GM12878 (cell line): Measurements from ENCODE around the gene SHISA9. TPM values are rescaled to one million over a fixed set of nuclear protein-coding genes. Genes with fewer than 3 reads are reported as not detected.

ENCODE experiments used
- ATAC-seq: fragments of 200-7000 bp; cut with Tn5 transposase; 3 replicates; pipeline ENCODE4 v1.9.1; 2020; ENCODE audit warnings: mild to moderate bottlenecking, moderate library complexity
- BruUV-seq: library from RNA; stranded (reverse); fragments of 400-500 nt; replicated peaks from 2 replicates; lab custom pipeline; 2021; lab: Mats Ljungman, UMichigan
- CTCF ChIA-PET: fragments of 300-600 bp; sonication (Branson Sonifier 250); formaldehyde crosslinking; extraction: SDS; loops from one replicate; lab custom pipeline; 2021; ENCODE audit warnings: inconsistent platforms; lab: Yijun Ruan, JAX
- POLR2A ChIA-PET: fragments of 350-600 bp; formaldehyde crosslinking; extraction: SDS; loops from one replicate; lab custom pipeline; 2021; ENCODE audit warnings: inconsistent platforms; lab: Charles Lee
- RAD21 ChIA-PET: fragments of 300-600 bp; sonication (Branson Sonifier 250); formaldehyde crosslinking; loops from one replicate; lab custom pipeline; 2023; ENCODE audit warnings: antibody characterized with exemption; ENCODE audit not compliant: unreplicated experiment; lab: Charles Lee
- SMC1A ChIA-PET: fragments of 300-600 bp; sonication (Branson Sonifier 250); formaldehyde crosslinking; loops from one replicate; lab custom pipeline; 2023; ENCODE audit not compliant: unreplicated experiment, uncharacterized antibody; lab: Charles Lee
- DNase-seq: peaks from one replicate; pipeline ENCODE4 v3.0.0-alpha.2; 2011; ENCODE audit warnings: low read depth, low spot score
- FAIRE-seq: peaks from 3 replicates; lab custom pipeline; 2011; peaks lifted over from hg19 to GRCh38; lab: Jason Lieb, UNC
- H2AFZ ChIP-seq: 2 replicates; pipeline ENCODE4 v1.6.0; 2011; ENCODE audit warnings: low read depth, low read length, control low read depth; ENCODE audit not compliant: control insufficient read depth
- H3K27ac ChIP-seq: 2 replicates; pipeline ENCODE4 v1.5.1; 2011; ENCODE audit warnings: control low read depth; ENCODE audit not compliant: control insufficient read depth, insufficient read depth
- H3K27me3 ChIP-seq, 2 experiments: replicated peaks in 1 of 2; 2 replicates each; pipeline versions ENCODE4 v1.6.0 to v1.6.1; 2011; ENCODE audit warnings: low read length in 1 of 2; ENCODE audit not compliant: control insufficient read depth in 2 of 2, insufficient read depth in 2 of 2
- H3K36me3 ChIP-seq, 2 experiments: 2 replicates each; pipeline ENCODE4 v1.5.1; 2011; ENCODE audit warnings: low read length in 1 of 2; ENCODE audit not compliant: control insufficient read depth in 2 of 2, insufficient read depth in 2 of 2
- H3K4me1 ChIP-seq: 2 replicates; pipeline ENCODE4 v1.6.1; 2011; ENCODE audit warnings: mild to moderate bottlenecking, low read length, moderate library complexity, mixed read lengths; ENCODE audit not compliant: control insufficient read depth, insufficient read depth
- H3K4me2 ChIP-seq: 2 replicates; pipeline ENCODE4 v1.6.0; 2011; ENCODE audit warnings: control low read depth; ENCODE audit not compliant: control insufficient read depth, insufficient read depth
- H3K4me3 ChIP-seq: fragments of 200-600 bp; sonication (generic); 2 replicates; pipeline ENCODE4 v1.5.1; 2016
- H3K79me2 ChIP-seq: 2 replicates; pipeline ENCODE4 v1.6.0; 2011; ENCODE audit warnings: low read length; ENCODE audit not compliant: control insufficient read depth, insufficient read depth
- H3K9ac ChIP-seq: 2 replicates; pipeline ENCODE4 v1.8.0; 2011; ENCODE audit warnings: low read length, control low read depth, mixed read lengths; ENCODE audit not compliant: control insufficient read depth, insufficient read depth
- H3K9me3 ChIP-seq: replicated peaks from 3 replicates; pipeline ENCODE4 v1.5.1; 2011; ENCODE audit warnings: mild to moderate bottlenecking, low read length; ENCODE audit not compliant: control insufficient read depth, insufficient read depth
- H4K20me1 ChIP-seq: 2 replicates; pipeline ENCODE4 v1.6.0; 2011; ENCODE audit not compliant: control insufficient read depth, insufficient read depth
- CEBPB ChIP-seq, 2 experiments: fragments of 150-350 bp in 1 of 2; IDR thresholded peaks; 2 replicates each; pipeline ENCODE4 v1.6.1; 2012 to 2014; ENCODE audit warnings: low read depth in 2 of 2, low read length in 2 of 2, borderline replicate concordance in 1 of 2, inconsistent platforms in 1 of 2
- KAT2A ChIP-seq: conservative IDR thresholded peaks from 2 replicates; pipeline ENCODE4 v1.6.1; 2011; ENCODE audit warnings: low read depth, low read length; ENCODE audit not compliant: control insufficient read depth
- KDM1A ChIP-seq: fragments of 200-600 bp; sonication (generic); IDR thresholded peaks from 2 replicates; pipeline ENCODE4 v1.6.1; 2016; ENCODE audit warnings: borderline replicate concordance
- MEF2B ChIP-seq: fragments of 450-650 bp; IDR thresholded peaks from 2 replicates; pipeline ENCODE4 v1.6.1; 2018; ENCODE audit warnings: mild to moderate bottlenecking, moderate library complexity; ENCODE audit not compliant: partially characterized antibody, poor library complexity, severe bottlenecking
- NR2C1 ChIP-seq: fragments of 450-650 bp; IDR thresholded peaks from 2 replicates; pipeline ENCODE4 v1.6.1; 2017; ENCODE audit warnings: antibody characterized with exemption, mild to moderate bottlenecking, moderate library complexity
- ZNF384 ChIP-seq: IDR thresholded peaks from 2 replicates; pipeline ENCODE4 v1.6.1; 2012; ENCODE audit warnings: low read depth, mild to moderate bottlenecking, low read length, improper control_type of control experiment, borderline replicate concordance
- WGBS: methylation state at CpG from one replicate; pipeline ENCODE4 v1.1.6; 2016; ENCODE audit warnings: low lambda C conversion rate; ENCODE audit not compliant: insufficient replicate concordance, insufficient coverage; ENCODE audit errors: missing lambda C conversion rate; 5-methylcytosine and 5-hydroxymethylcytosine counted together
- in situ Hi-C: fragments of 300-500 bp; cut with MboI; formaldehyde crosslinking; loops from 9 replicates; pipeline ENCODE4 v1.14.3; 2018; ENCODE audit warnings: mixed read lengths
- intact Hi-C: fragments of 100-400 bp; cut with micrococcal nuclease; formaldehyde crosslinking; loops from one replicate; pipeline ENCODE4 v1.14.2; 2022; ENCODE audit not compliant: unreplicated experiment
- polyA plus RNA-seq, 11 experiments: library from polyadenylated mRNA; depleted of rRNA in 4 of 11; unstranded in 6 of 11; stranded (reverse) in 5 of 11; fragments of >200 nt; fragmentation: Nextera tagmentation in 4 of 11; fragmentation: Illumina TruSeq in 1 of 11; extraction: Ambion mirVana in 4 of 11; extraction: Trizol in 1 of 11; gene quantifications; 1 replicate in 1 of 11; 2 replicates in 10 of 11; pipeline versions ENCODE4 v1.2.1 to v1.2.3, GENCODE V29; 2011 to 2016; ENCODE audit warnings: inconsistent platforms in 2 of 11, missing spikeins in 2 of 11, low read depth in 1 of 11
- total RNA-seq, 4 experiments: library from RNA; depleted of rRNA in 3 of 4; stranded (reverse); fragments of >200 nt in 3 of 4; fragmentation: Illumina TruSeq in 1 of 4; extraction: Trizol in 1 of 4; gene quantifications; 2 replicates each; pipeline versions ENCODE4 v1.2.1 to v1.2.3, GENCODE V29; 2013 to 2021
- TF ChIP-seq, protein P1 (sequence below): IDR thresholded peaks from 2 replicates; pipeline ENCODE4 v1.6.1; 2012; ENCODE audit warnings: mild to moderate bottlenecking, low read depth, low read length

Gene SHISA9
- total and polyA plus RNA-seq, 10 of the 15 experiments (the other 5 are each of a cell fraction or from before 2014, with no cell fraction given), result 0.03 to 25.5 (median 0.07) TPM

DNA sequence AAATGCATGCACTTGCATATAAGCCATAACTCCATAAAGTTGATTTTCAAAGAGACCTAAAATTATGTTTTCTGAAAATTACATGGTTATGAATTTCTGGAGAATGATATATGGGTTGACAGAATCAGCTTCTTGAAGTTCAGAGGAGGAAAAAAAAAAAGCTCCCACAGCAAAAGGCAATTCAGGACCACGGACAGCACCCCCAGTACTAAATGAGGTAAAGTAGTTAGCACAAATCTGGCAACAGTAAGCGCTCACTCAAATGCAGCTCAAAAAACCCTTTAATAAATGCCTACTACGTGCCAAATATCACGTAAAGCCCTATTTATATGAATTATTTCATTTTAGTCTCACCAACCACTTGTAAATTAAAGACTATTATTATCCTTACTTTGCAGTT lies 135.2 kb downstream of the SHISA9 start:
- no peaks in the 10 kb centered on the region for H3K79me2 ChIP-seq
- no peak overlapping the region for H3K27ac ChIP-seq
- H4K20me1 ChIP-seq, result no peaks in the 10 kb centered on the region
- BruUV-seq, result no TSS peak
- ChIA-PET SMC1A (interaction anchor here (0.6 to 1.3 kb wide), 3 partner anchors 9 to 166 kb away, joined by 3 to 4 read pairs (median 3); no protein-coding TSS in a partner anchor), POLR2A (no interaction called here), RAD21 (no interaction called here)
- in situ Hi-C loops, result no loop called here
- no peaks in the 10 kb centered on the region for H3K9me3 ChIP-seq
- H3K36me3 ChIP-seq, result no peaks in the 10 kb centered on the region
- WGBS, result 26% methylated on average over 4 of the region's 4 CpGs
- TF ChIP-seq, protein P1, sequence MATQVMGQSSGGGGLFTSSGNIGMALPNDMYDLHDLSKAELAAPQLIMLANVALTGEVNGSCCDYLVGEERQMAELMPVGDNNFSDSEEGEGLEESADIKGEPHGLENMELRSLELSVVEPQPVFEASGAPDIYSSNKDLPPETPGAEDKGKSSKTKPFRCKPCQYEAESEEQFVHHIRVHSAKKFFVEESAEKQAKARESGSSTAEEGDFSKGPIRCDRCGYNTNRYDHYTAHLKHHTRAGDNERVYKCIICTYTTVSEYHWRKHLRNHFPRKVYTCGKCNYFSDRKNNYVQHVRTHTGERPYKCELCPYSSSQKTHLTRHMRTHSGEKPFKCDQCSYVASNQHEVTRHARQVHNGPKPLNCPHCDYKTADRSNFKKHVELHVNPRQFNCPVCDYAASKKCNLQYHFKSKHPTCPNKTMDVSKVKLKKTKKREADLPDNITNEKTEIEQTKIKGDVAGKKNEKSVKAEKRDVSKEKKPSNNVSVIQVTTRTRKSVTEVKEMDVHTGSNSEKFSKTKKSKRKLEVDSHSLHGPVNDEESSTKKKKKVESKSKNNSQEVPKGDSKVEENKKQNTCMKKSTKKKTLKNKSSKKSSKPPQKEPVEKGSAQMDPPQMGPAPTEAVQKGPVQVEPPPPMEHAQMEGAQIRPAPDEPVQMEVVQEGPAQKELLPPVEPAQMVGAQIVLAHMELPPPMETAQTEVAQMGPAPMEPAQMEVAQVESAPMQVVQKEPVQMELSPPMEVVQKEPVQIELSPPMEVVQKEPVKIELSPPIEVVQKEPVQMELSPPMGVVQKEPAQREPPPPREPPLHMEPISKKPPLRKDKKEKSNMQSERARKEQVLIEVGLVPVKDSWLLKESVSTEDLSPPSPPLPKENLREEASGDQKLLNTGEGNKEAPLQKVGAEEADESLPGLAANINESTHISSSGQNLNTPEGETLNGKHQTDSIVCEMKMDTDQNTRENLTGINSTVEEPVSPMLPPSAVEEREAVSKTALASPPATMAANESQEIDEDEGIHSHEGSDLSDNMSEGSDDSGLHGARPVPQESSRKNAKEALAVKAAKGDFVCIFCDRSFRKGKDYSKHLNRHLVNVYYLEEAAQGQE, result peak; percentile 98
- TF ChIP-seq NR2C1 (no peak), KAT2A (no peak), ZNF384 (peak; percentile 77), CEBPB (IDR thresholded peaks at IDR 0.05; ENCODE audit: borderline replicate concordance in 1 of 2, low read depth in 2 of 2, low read length in 2 of 2) (no peak), MEF2B (no peak), KDM1A (no peak)
- TF ChIP-seq, all 136 proteins: peak for 2
- CTCF ChIA-PET, result interaction anchor here (0.6 kb wide), 2 partner anchors 379 to 1002 kb away, joined by 3 to 4 read pairs; no protein-coding TSS in a partner anchor
- no peak overlapping the region for H3K9ac ChIP-seq
- H2AFZ ChIP-seq, result no peak overlapping the region
- no peaks in the 10 kb centered on the region for H3K27me3 ChIP-seq
- no peak overlapping the region for H3K4me2 ChIP-seq
- no peaks in the 10 kb centered on the region for H3K4me1 ChIP-seq
- ATAC-seq (no peak), DNase-seq (no peak), FAIRE-seq (no peak)
- intact Hi-C loops, result no loop called here
- no peak overlapping the region for H3K4me3 ChIP-seq
